NCI-H187 (cell line): ENCODE data around the gene FIG4.
A peak's percentile ranks its signal among the peaks of the same experiment; 100 is the strongest.
"Not testable (repeated sequence)": the region's sequence is repeated elsewhere in the genome, so short reads cannot be mapped to it uniquely, and the experiment has no call there.

Experiments used
- DNase-seq, 2 experiments: peaks; one replicate each; lab custom pipeline; 2025; lab: John Stamatoyannopoulos, UW

FIG4 gene

DNA sequence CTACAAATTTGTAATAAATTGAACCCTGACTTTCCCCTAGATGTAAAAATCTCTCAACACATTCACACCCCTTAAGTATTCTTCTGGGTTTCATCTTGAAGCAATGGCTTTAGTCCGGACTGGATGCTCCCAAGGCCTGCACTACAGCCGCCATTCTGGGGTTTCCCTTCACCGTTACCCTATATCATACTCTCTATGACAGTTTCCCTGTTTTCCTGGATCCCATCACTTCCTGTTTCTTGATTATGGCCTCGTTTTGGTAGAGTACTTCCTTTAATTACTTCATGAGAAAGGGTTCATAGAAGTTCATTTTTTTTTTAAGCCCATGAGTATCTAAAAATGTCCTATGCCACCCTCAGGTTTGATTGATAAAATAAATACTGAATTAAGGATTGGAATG, 11.7 kb downstream of the FIG4 start:
- no peak for DNase-seq

DNA sequence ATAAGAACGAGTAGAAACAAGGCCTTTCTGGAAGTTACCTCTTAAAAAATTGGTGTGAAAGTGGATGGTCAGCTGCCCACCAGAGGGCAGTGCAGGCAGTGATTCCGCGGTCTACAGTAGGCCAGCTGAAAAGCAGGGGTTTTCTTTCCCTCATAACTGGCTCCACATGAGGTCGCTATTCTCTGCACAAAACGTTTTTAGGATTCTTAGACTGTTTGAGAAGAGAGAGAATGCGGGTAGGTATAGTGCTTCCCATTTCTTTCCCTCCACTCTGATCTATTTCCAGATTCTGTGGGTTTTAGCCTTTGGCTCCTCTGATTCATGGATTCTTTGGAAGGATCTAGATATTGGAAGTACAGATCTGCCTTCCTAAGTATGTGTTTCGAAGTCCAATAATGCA, 14.2 kb downstream of the FIG4 start:
- DNase-seq, result peak; percentile 77 to 81

DNA sequence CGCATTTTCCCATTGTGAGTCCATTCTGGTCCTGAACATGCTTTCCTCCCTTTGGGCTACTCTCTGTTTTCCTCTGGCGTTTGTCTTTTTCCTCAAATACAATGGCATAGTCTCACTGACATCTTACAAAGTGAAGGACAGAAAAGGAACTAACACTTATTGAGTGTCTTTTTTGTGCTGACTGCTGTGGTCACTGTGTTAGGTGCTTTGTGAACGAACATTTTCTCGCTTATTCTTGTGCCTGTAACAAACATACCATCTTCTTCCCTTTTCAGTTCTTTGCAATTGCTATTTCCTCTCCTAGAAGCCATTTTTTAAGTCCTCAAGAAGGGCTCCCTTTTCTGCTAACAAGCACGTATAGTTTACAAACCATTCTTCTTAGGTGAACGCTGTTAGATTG, 15.4 kb downstream of the FIG4 start:
- DNase-seq, result no peak

GRCh38 chr6:109708099-109708498, 17.0 kb downstream of the FIG4 start:
- DNase-seq, result not testable (repeated sequence)

DNA sequence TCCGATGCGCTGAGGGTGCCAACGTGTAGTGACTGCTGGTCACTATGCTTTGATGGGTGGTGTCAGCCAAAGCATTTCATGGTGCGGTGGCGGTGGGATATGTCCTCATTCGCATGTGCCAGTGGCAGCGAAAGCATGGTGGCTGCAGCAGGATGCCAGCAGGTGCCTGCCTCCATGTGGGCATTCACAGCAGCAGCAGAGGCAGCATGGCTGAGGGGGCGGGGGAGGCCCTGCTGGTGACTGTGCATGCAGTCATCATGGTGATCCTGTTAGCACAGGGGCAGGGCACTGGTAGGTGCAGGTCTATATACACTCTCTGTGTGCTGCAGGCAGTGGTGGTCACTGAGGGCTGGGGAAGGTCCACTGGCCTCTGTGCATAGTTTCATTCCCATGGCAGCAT, 22.0 kb downstream of the FIG4 start:
- DNase-seq, result no peak

DNA sequence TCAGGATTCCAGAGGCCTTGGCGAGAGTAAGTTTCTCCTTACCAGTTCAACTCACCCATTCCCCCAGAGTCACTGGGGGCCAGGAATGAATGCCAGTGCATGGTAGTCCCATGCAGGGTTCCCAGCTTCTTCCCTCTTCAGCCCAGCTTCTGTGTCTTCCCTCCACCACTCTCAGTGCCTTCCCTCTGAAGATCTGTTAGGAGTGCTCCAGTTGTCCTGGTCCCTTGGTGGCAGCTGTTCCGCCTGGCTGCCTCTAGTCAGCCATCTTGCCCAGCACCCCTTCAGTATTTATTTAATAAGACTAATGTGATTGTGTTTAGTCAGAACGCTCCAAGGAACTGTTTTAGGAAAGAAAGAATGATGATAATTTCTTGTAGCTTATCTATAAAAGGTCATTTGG, 23.1 kb downstream of the FIG4 start:
- DNase-seq, result no peak

GRCh38 chr6:109714611-109715010, 23.5 kb downstream of the FIG4 start:
- no peak for DNase-seq

DNA sequence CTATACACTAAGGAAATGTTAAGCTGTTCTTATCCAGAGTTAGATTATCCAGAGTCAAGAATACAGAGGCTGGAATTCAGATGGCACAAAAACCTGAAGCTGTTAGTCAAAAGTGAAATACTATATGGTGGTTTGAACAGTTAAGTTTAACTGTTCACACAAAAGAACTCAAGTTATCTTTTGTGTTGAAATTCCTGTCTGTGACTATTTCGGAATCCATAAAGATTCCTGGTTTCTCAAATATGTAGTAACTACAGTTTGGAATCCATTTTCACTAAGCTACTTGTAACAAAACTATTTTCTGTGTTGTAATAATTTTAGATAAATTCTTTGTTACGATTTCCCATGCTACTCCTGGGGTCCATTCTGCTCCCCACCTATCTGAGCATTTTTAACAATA, 24.5 kb downstream of the FIG4 start:
- DNase-seq, result no peak

DNA sequence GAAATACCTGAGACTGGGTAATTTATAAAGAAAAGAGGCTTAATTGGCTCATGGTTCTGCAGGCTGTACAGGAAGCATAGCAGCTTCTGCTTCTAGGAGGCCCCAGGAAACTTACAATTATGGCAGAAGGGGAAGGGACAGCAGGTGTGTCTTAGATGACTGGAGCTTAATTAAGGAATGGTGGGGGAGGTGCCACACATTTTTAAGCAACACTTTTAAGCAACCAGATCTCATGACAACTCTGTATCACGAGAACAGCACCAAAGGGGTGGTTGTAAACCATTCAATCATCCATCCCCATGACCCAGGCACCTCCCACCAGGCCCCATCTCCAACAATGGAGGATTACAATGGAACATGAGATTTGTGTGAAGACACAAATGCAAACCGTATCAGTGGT, 26.9 kb downstream of the FIG4 start:
- no peak for DNase-seq

DNA sequence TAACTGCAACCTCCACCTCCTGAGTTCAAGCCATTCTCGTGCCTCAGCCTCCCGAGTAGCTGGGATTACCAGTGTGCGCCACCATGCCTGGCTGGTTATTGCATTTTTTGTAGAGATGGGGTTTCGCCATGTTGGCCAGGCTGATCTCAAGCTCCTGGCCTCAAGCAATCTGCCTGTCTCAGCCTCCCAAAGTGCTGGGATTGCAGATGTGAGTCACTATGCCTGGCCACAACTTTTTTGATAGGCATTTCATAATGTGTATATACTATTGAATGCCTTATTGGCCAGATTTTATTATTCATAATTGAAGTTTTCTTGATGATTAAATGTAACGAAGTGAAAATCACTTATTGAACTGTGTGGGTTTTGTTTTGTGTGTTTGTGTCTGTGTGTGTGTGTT, 27.9 kb downstream of the FIG4 start:
- DNase-seq, result no peak

- no peak for DNase-seq
These were observed 29.2 kb downstream of the FIG4 start for GRCh38 chr6:109720311-109720710.

DNA sequence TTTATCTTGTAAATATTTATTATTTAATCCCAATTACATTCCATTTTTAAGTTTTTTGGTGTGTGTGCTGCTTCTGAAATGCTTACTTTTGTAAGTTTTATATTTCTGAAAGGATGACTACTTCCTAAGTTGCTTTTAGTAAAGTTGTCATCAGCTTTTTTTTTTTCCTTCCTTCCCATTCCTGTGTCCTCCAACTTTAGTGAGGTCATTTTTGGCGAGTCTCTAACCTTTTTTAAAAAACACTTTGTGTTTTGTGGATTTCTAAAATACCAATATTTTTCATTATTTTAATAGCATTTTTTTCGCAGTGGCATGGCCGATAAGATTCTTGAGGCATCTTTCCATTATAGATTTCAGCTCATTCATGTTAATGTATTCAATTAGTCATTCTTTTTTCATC, 30.9 kb downstream of the FIG4 start:
- no peak for DNase-seq

DNA sequence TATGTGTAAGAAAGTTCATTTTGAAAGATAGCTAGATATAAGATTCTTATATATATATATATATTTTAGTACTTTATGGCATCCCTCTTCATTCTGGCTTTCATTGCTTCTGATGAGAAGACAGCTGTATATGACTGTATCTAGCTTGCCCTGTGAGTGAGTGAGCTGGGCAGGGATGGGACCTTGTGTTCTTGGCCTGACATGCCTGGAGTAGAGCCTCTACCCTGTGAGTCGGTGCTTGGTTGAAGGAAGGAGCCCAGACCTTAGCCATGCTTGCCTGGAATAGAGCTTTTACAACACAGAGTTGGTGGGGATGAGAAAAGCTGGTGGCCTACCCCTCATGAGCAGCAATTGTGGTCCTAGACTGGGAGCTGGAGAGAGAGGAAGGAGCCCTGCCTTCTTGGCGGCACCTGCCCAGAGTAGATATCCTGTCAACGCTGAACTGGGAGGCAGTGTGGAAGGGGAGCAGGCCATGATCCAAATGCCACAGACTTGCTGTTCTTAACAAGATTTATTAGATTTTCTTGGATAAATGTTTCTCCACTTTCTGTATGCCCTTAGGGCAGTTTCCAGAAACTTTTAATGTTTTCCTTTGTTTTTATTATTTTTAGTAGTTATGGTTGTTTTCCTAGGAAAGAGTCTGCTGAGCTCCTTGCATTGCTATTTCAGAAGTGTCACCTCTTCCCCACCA, 31.6 kb downstream of the FIG4 start:
- no peak for DNase-seq

DNA sequence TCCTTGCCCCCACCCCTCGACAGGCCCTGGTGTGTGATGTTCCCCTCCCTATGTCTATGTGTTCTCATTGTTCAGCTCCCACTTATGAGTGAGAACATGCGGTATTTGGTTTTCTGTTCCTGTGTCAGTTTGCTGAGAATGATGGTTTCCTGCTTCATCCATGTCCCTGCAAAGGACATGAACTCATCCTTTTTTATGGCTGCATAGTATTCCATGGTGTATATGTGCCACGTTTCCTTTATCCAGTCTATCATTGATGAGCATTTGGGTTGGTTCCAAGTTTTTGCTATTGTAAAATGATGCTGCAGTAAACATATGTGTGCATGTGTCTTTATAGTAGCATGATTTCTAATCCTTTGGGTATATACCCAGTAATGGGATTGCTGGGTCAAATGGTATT, 34.2 kb downstream of the FIG4 start:
- DNase-seq, result not testable (repeated sequence)

GRCh38 chr6:109736273-109737025, 45.4 kb downstream of the FIG4 start:
- DNase-seq, result no peak

DNA sequence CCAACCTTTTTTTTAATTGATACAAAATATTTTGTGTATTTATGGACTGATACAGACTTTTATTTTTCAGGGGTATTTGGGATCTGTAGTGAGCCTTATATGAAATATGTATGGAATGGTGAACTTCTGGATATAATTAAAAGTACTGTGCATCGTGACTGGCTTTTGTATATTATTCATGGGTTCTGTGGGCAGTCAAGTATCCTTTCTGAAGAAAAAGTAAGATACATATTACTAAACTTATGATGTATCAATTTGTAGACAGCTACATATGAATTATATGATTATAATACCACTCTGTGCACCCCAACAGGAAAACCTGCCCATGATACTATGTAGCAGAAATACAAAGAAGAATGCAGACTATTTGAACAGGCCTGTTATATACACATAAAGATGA, 47.2 kb downstream of the FIG4 start:
- no peak for DNase-seq

GRCh38 chr6:109738667-109739066, 47.6 kb downstream of the FIG4 start:
- no peak for DNase-seq

- no peak for DNase-seq
These were observed 48.6 kb downstream of the FIG4 start for GRCh38 chr6:109739686-109740085.

DNA sequence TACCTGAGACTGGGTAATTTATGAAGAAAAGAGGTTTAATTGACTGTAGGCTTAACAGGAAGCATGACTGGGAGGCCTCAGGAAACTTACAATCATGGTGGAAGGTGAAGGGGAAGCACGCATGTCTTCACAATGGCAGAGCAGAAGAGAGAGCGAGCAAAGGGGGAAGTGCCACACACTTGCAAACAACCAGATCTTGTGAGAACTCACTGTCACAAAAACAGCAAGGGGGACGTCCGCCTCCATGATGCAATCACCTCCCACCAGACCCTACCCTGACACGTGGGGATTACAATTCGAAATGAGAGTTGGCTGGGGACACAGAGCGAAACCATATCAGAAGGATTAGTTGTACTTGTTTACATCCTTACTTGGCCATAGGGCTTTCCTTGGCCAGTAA, 49.7 kb downstream of the FIG4 start:
- DNase-seq, result no peak

DNA sequence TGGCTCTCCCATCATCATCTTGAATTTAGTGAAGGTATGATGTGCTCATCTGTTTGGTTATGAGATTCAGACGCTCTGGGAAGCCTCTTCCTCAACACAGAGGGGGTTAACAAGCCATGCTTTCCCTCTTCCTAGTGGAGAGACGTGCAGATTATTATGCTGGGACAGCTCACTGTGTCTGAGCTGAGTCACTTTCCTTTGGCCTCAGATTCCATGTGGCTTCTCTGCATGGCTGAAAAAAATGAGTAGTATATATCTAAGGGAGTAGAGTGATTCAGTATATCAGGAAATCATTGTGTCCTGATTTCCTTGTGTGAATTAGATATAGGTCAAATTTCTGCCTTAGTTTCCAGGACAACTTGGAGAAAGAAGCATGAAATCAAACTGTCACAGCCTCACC, 52.6 kb downstream of the FIG4 start:
- no peak for DNase-seq

GRCh38 chr6:109744779-109745178, 53.7 kb downstream of the FIG4 start:
- not testable (repeated sequence) for DNase-seq

GRCh38 chr6:109747221-109747620, 56.1 kb downstream of the FIG4 start:
- no peak for DNase-seq

DNA sequence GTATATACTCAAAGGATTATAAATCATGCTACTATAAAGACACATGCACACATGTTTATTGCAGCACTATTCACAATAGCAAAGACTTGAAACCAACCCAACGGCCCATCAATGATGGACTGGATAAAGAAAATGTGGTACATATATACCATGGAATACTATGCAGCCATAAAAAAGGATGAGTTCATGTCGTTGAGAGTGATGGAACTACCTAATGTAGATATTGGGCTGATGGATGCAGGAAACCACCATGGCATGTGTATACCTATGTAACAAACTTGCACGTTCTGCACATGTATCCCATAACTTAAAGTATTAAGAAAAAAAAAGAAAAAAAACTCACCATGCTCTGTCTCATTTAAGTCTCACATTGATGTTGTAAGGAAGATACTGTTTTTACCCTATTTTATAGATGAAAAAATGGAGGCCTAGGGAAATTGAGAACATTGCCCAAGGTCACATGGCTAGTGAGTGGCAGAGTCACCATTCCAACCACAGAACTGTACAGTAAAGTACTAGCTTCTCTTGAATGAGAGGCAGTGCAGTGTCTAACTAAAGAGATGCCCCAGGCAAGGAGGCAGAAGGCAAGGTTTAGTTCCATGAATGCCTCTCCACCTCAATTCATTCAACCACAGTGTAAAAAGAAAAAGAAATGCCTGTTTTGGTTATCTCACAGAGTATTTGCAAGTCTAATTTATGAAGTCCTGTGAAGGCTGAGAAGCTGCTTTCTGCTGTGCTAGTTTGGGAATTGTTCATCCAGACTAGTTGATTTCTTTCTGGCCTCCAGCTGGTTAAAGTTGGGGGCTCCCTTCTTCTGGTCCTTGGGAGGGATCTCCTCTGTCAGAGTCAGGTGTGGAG, 68.2 kb downstream of the FIG4 start:
- DNase-seq, result no peak
